Right lobe of liver (tissue), 4 donors: ENCODE results near the gene THRAP3.

ENCODE experiments used
- POLR2A ChIP-seq: fragments of 450-650 bp; IDR thresholded peaks from one replicate; pipeline ENCODE4 v1.6.1; 2017; ENCODE audit warnings: antibody characterized with exemption, mild to moderate bottlenecking
- TF ChIP-seq, protein P1 (sequence below), 4 donors: fragments of 200-600 bp in 3 of 4; fragments of 450-650 bp in 1 of 4; IDR thresholded peaks; one replicate each; pipeline versions ENCODE4 v1.5.1 to v1.8.0; 2016 to 2022; ENCODE audit warnings: antibody characterized with exemption in 4 of 4, mild to moderate bottlenecking in 2 of 4
- donor health status: DM: no; HTN: no; CAD: no.
- donor health status: DM: no; HTN: no; CAD: no.
- donor health status: DM: no; HTN: yes; CAD: no.

DNA sequence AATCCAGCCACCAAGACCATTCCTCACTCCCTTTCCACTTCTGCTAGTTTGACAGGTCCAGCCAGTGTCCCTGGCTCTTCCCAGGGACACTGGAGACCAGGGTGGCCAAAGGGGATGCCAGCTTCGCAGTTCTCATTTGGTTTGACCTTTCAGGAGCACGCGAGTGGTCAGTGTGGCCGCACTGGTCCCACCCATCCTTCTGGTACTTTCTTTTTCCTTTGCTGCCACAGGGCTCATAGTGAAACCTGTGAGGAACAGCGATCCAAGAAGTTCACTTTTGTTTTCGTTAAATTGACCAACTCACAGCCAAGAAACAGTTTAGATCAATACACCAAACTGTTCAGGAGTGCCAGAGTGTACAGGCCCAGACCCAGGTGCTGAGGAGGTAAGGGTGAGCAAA, 113.6 kb downstream of the THRAP3 start:
- TF ChIP-seq, protein P1, sequence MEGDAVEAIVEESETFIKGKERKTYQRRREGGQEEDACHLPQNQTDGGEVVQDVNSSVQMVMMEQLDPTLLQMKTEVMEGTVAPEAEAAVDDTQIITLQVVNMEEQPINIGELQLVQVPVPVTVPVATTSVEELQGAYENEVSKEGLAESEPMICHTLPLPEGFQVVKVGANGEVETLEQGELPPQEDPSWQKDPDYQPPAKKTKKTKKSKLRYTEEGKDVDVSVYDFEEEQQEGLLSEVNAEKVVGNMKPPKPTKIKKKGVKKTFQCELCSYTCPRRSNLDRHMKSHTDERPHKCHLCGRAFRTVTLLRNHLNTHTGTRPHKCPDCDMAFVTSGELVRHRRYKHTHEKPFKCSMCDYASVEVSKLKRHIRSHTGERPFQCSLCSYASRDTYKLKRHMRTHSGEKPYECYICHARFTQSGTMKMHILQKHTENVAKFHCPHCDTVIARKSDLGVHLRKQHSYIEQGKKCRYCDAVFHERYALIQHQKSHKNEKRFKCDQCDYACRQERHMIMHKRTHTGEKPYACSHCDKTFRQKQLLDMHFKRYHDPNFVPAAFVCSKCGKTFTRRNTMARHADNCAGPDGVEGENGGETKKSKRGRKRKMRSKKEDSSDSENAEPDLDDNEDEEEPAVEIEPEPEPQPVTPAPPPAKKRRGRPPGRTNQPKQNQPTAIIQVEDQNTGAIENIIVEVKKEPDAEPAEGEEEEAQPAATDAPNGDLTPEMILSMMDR (IDR thresholded peaks at IDR 0.05) = no peak
- TF ChIP-seq POLR2A = no peak
